ENCODE measurements around the gene RAD51B. TPM values are rescaled to one million over a fixed set of nuclear protein-coding genes. Genes with fewer than 3 reads are reported as not detected.

Gene RAD51B
- total and polyA plus RNA-seq, 2 of the 13 experiments (the other 11 are each of a cell fraction or from before 2014, with no cell fraction given): 7.0 to 9.5 TPM

- TF ChIP-seq ATF2 (CRISPR knock-in tag; IDR thresholded peaks at IDR 0.05): no peak; the same call in 1 of the 2 replicates
- TF ChIP-seq MXD3 (CRISPR knock-in tag; IDR thresholded peaks at IDR 0.05): 0 out of 2 replicates have a peak, but pooled peaks have one; percentile 61
- TF ChIP-seq ZNF251 (CRISPR knock-in tag; IDR thresholded peaks at IDR 0.05): no peak
- TF ChIP-seq MLX (CRISPR knock-in tag; IDR thresholded peaks at IDR 0.05): no peak
- peak; percentile 65 for TF ChIP-seq ISL2 (CRISPR knock-in tag; IDR thresholded peaks at IDR 0.05)
- TF ChIP-seq ATRX (CRISPR knock-in tag; IDR thresholded peaks at IDR 0.05; ENCODE audit: borderline replicate concordance): no peak
- no peak for TF ChIP-seq SMYD3 (CRISPR knock-in tag; IDR thresholded peaks at IDR 0.05)
- TF ChIP-seq NBN (conservative IDR thresholded peaks at IDR 0.05): no peak
- TF ChIP-seq NFIC (IDR thresholded peaks at IDR 0.05; ENCODE audit: low read length): no peak
- no peak for TF ChIP-seq NFAT5 (CRISPR knock-in tag; IDR thresholded peaks at IDR 0.05)
- TF ChIP-seq ZNF761 (CRISPR knock-in tag; conservative IDR thresholded peaks at IDR 0.05): no peak
- TF ChIP-seq MYNN (CRISPR knock-in tag; IDR thresholded peaks at IDR 0.05; ENCODE audit: low read depth): no peak
- 0 out of 2 replicates have a peak, but pooled peaks have one; percentile 13 for TF ChIP-seq HNRNPL (IDR thresholded peaks at IDR 0.05; ENCODE audit: low read depth, low read length)
- no peak; the same call in 1 of the 2 replicates for TF ChIP-seq ARID4A (CRISPR knock-in tag; IDR thresholded peaks at IDR 0.05; ENCODE audit: borderline replicate concordance)
- no peak for TF ChIP-seq IRF9 (CRISPR knock-in tag; IDR thresholded peaks at IDR 0.05; ENCODE audit: borderline replicate concordance)
Observed at GRCh38 chr14:68607081-68607866, 787.7 kb downstream of the RAD51B start (continued).

Data from HepG2 (cell line).